SK-N-SH treated with all-trans-retinoic acid at 6 μM for 48 hours (cell line): ENCODE measurements around the gene GGNBP2.
"Not testable (repeated sequence)": the region's sequence is repeated elsewhere in the genome, so short reads cannot be mapped to it uniquely, and the experiment has no call there.

Experiments used
- ATAC-seq: fragments of 200-7000 bp; cut with Tn5 transposase; 3 replicates; pipeline ENCODE4 v1.9.1; 2020; ENCODE audit warnings: mild to moderate bottlenecking, moderate library complexity
- ARNTL ChIP-seq: fragments of 450-650 bp; formaldehyde crosslinking; IDR thresholded peaks from 2 replicates; pipeline ENCODE4 v1.5.0; 2020; ENCODE audit warnings: low read depth, mild to moderate bottlenecking, moderate library complexity, borderline replicate concordance
- BACH2 ChIP-seq: fragments of 250-450 bp; sonication (Bioruptor Pico); IDR thresholded peaks from 2 replicates; pipeline ENCODE4 v1.9.0; 2021; ENCODE audit warnings: mild to moderate bottlenecking, borderline replicate concordance
- CSDC2 ChIP-seq: fragments of 250-450 bp; sonication (Bioruptor Pico); IDR thresholded peaks from 2 replicates; pipeline ENCODE4 v1.5.0; 2020; ENCODE audit warnings: mild to moderate bottlenecking, moderate library complexity
- ESRRG ChIP-seq: fragments of 250-450 bp; sonication (Bioruptor Pico); IDR thresholded peaks from 2 replicates; pipeline ENCODE4 v1.6.1; 2021; ENCODE audit warnings: mild to moderate bottlenecking
- ISL1 ChIP-seq: fragments of 250-450 bp; sonication (Bioruptor Pico); IDR thresholded peaks from 2 replicates; pipeline ENCODE4 v2.1.2; 2022; ENCODE audit warnings: mild to moderate bottlenecking, moderate library complexity
- OSR1 ChIP-seq: fragments of 250-450 bp; sonication (Bioruptor Pico); IDR thresholded peaks from 2 replicates; pipeline ENCODE4 v1.8.0; 2022; ENCODE audit warnings: moderate library complexity, mild to moderate bottlenecking, inconsistent platforms
- PPARA ChIP-seq: fragments of 250-450 bp; sonication (Bioruptor Pico); IDR thresholded peaks from 2 replicates; pipeline ENCODE4 v1.5.0; 2020; ENCODE audit warnings: mild to moderate bottlenecking, borderline replicate concordance
- SNAI2 ChIP-seq: fragments of 250-450 bp; sonication (Bioruptor Pico); IDR thresholded peaks from 2 replicates; pipeline ENCODE4 v1.5.0; 2020; ENCODE audit warnings: mild to moderate bottlenecking, moderate library complexity
- ZFP30 ChIP-seq: fragments of 450-650 bp; formaldehyde crosslinking; IDR thresholded peaks from 2 replicates; pipeline ENCODE4 v1.5.0; 2022; ENCODE audit warnings: mild to moderate bottlenecking, moderate library complexity
- ZNF565 ChIP-seq: fragments of 450-650 bp; formaldehyde crosslinking; conservative IDR thresholded peaks from 2 replicates; pipeline ENCODE4 v1.5.0; 2020; ENCODE audit warnings: low read depth, mild to moderate bottlenecking, moderate library complexity
- ZNF70 ChIP-seq: fragments of 450-650 bp; formaldehyde crosslinking; IDR thresholded peaks from 2 replicates; pipeline ENCODE4 v1.5.0; 2020; ENCODE audit warnings: mild to moderate bottlenecking, moderate library complexity
- ZNF8 ChIP-seq: fragments of 450-650 bp; formaldehyde crosslinking; IDR thresholded peaks from 2 replicates; pipeline ENCODE4 v1.5.0; 2020; ENCODE audit warnings: mild to moderate bottlenecking, moderate library complexity
- TF ChIP-seq, protein P1 (sequence below): fragments of 250-450 bp; sonication (Bioruptor Pico); IDR thresholded peaks from 2 replicates; pipeline ENCODE4 v1.5.1; 2020; ENCODE audit warnings: low read depth, mild to moderate bottlenecking, moderate library complexity
- TF ChIP-seq, protein P2 (sequence below): fragments of 250-450 bp; sonication (Bioruptor Pico); IDR thresholded peaks from 2 replicates; pipeline ENCODE4 v1.5.1; 2021; ENCODE audit warnings: mild to moderate bottlenecking, moderate library complexity
- TF ChIP-seq, protein P3 (sequence below): fragments of 250-450 bp; sonication (Bioruptor Pico); IDR thresholded peaks from 2 replicates; pipeline ENCODE4 v1.5.0; 2020; ENCODE audit warnings: mild to moderate bottlenecking, moderate library complexity
- TF ChIP-seq, protein P4 (sequence below): fragments of 250-450 bp; sonication (Bioruptor Pico); IDR thresholded peaks from 2 replicates; pipeline ENCODE4 v1.8.0; 2020; ENCODE audit warnings: mild to moderate bottlenecking, moderate library complexity, borderline replicate concordance
- TF ChIP-seq, protein P5 (sequence below): fragments of 250-450 bp; sonication (Bioruptor Pico); IDR thresholded peaks from 2 replicates; pipeline ENCODE4 v1.8.0; 2021; ENCODE audit warnings: low read depth, mild to moderate bottlenecking, moderate library complexity, borderline replicate concordance

The GGNBP2 gene

DNA sequence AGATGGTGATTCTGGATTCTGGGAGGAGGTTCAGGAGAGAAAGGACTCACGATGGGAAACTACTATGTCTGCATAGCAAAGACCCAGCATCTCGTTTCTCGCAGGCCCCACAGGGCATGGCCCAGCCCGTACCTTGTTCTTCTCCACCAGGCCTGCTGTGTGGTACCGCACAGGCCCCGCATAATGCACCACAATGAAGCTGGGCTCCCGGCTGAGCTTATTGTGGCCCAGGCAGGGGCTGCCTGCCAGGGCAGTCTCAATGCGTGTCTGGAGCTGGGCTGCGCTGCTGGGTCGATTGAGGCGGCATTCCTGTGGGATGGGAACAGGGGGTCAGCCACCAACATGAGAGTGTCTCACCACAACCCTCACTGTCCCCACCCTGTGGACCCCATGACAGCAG lies 37.9 kb upstream of the GGNBP2 start:
- TF ChIP-seq CSDC2 (CRISPR knock-in tag) (no peak), ESRRG (no peak), PPARA (CRISPR knock-in tag) (no peak), ZNF8 (CRISPR knock-in tag) (no peak), OSR1 (no peak)
- TF ChIP-seq, protein P1, sequence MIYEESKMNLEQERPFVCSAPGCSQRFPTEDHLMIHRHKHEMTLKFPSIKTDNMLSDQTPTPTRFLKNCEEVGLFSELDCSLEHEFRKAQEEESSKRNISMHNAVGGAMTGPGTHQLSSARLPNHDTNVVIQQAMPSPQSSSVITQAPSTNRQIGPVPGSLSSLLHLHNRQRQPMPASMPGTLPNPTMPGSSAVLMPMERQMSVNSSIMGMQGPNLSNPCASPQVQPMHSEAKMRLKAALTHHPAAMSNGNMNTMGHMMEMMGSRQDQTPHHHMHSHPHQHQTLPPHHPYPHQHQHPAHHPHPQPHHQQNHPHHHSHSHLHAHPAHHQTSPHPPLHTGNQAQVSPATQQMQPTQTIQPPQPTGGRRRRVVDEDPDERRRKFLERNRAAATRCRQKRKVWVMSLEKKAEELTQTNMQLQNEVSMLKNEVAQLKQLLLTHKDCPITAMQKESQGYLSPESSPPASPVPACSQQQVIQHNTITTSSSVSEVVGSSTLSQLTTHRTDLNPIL (CRISPR knock-in tag) = no peak
- TF ChIP-seq, protein P2, sequence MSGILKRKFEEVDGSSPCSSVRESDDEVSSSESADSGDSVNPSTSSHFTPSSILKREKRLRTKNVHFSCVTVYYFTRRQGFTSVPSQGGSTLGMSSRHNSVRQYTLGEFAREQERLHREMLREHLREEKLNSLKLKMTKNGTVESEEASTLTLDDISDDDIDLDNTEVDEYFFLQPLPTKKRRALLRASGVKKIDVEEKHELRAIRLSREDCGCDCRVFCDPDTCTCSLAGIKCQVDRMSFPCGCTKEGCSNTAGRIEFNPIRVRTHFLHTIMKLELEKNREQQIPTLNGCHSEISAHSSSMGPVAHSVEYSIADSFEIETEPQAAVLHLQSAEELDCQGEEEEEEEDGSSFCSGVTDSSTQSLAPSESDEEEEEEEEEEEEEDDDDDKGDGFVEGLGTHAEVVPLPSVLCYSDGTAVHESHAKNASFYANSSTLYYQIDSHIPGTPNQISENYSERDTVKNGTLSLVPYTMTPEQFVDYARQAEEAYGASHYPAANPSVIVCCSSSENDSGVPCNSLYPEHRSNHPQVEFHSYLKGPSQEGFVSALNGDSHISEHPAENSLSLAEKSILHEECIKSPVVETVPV = no peak
- no peak for ATAC-seq

DNA sequence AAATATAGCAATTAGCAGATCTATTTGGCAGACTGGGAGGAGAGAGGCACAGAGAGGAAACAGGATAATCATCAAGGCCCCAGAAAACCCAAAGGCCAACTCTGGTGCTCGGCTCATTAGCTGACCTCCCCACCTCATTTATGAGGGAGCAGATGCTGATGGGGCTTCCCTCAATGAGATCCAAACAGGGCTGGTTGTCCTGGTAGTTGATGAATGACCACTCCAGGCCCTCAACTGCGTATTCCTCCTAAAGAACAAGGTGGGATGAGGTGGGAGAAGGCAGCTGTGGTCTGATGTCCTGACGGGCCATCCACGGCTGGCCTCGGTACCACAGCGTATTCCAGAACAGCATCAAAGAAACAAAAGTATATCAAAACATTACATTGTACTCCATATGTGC lies 37.5 kb upstream of the GGNBP2 start:
- ATAC-seq = no peak
- TF ChIP-seq, protein P2 = no peak

DNA sequence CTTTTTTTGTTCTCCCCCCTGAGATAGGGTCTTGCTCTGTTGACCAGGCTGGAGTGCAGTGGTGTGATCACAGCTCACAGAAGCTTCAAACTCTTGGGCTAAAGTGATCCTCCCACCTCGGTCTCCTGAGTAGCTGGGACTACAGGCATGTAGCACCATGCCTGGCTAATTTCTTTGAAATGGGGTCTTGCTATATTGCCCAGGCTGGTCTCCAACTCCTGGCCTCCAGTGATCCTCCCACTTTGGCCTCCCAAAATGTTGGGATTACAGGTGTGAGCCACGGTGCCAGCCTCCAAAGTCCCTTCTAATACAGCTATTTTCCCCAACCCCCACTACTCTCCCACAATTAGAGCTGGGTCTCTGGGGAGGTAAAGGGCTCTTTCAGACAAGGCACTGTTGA lies 36.3 kb upstream of the GGNBP2 start:
- ATAC-seq = not testable (repeated sequence)

DNA sequence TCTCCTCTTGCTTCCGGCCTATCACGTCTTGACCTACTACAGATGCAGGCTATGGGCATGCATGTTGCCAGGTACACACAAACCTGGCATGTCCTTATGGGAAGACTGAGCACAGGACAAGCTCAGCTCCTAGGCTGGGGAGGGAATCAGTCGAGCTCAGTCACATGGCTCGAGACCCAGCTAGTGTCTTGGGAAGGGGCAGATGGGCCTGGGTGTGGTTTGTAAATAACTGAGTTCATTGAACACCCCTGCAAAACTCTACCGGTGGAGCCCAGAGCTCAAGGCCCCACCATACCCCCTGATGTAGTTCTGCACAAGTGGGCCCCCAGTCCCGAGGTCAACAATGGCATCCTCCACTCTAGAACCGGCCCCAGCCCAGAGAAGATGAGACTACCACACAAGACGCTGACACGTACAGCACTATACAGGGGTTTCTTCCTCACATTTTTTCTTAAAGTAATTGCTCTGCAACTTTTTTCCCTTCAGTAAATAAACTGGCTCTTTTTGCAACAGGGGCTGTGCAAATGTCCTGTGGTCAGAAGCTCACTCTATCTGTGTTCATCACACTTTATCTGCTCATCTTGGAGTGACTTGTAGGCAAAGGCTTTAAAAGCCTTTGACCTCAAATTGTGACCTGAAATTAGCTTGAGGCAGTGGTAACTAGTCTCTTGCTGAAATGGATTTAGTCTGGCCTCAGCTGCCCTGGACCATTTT lies 35.3 kb upstream of the GGNBP2 start:
- TF ChIP-seq, protein P3, sequence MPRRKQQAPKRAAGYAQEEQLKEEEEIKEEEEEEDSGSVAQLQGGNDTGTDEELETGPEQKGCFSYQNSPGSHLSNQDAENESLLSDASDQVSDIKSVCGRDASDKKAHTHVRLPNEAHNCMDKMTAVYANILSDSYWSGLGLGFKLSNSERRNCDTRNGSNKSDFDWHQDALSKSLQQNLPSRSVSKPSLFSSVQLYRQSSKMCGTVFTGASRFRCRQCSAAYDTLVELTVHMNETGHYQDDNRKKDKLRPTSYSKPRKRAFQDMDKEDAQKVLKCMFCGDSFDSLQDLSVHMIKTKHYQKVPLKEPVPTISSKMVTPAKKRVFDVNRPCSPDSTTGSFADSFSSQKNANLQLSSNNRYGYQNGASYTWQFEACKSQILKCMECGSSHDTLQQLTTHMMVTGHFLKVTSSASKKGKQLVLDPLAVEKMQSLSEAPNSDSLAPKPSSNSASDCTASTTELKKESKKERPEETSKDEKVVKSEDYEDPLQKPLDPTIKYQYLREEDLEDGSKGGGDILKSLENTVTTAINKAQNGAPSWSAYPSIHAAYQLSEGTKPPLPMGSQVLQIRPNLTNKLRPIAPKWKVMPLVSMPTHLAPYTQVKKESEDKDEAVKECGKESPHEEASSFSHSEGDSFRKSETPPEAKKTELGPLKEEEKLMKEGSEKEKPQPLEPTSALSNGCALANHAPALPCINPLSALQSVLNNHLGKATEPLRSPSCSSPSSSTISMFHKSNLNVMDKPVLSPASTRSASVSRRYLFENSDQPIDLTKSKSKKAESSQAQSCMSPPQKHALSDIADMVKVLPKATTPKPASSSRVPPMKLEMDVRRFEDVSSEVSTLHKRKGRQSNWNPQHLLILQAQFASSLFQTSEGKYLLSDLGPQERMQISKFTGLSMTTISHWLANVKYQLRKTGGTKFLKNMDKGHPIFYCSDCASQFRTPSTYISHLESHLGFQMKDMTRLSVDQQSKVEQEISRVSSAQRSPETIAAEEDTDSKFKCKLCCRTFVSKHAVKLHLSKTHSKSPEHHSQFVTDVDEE (CRISPR knock-in tag) = no peak
- TF ChIP-seq ZNF70 (CRISPR knock-in tag) (no peak), ESRRG (no peak), ZFP30 (no peak), ARNTL (CRISPR knock-in tag) (no peak), ISL1 (CRISPR knock-in tag) (no peak), SNAI2 (CRISPR knock-in tag) (no peak), BACH2 (CRISPR knock-in tag) (no peak), ZNF565 (CRISPR knock-in tag) (no peak)
- TF ChIP-seq, protein P4, sequence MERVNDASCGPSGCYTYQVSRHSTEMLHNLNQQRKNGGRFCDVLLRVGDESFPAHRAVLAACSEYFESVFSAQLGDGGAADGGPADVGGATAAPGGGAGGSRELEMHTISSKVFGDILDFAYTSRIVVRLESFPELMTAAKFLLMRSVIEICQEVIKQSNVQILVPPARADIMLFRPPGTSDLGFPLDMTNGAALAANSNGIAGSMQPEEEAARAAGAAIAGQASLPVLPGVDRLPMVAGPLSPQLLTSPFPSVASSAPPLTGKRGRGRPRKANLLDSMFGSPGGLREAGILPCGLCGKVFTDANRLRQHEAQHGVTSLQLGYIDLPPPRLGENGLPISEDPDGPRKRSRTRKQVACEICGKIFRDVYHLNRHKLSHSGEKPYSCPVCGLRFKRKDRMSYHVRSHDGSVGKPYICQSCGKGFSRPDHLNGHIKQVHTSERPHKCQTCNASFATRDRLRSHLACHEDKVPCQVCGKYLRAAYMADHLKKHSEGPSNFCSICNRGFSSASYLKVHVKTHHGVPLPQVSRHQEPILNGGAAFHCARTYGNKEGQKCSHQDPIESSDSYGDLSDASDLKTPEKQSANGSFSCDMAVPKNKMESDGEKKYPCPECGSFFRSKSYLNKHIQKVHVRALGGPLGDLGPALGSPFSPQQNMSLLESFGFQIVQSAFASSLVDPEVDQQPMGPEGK = no peak
- TF ChIP-seq, protein P5, sequence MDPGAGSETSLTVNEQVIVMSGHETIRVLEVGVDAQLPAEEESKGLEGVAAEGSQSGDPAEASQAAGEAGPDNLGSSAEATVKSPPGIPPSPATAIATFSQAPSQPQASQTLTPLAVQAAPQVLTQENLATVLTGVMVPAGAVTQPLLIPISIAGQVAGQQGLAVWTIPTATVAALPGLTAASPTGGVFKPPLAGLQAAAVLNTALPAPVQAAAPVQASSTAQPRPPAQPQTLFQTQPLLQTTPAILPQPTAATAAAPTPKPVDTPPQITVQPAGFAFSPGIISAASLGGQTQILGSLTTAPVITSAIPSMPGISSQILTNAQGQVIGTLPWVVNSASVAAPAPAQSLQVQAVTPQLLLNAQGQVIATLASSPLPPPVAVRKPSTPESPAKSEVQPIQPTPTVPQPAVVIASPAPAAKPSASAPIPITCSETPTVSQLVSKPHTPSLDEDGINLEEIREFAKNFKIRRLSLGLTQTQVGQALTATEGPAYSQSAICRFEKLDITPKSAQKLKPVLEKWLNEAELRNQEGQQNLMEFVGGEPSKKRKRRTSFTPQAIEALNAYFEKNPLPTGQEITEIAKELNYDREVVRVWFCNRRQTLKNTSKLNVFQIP (CRISPR knock-in tag) = no peak

More for the DNA sequence above, 35.3 kb upstream of the GGNBP2 start:
- ATAC-seq = no peak
